H1 (cell line): ENCODE data around the gene DMAC1. TPM values are rescaled to one million over a fixed set of nuclear protein-coding genes. Genes with fewer than 3 reads are reported as not detected.

Experiments
- CHD7 ChIP-seq: fragments of 300-600 bp; sonication (generic); IDR thresholded peaks from 2 replicates; pipeline ENCODE4 v1.7.1; 2012; ENCODE audit warnings: low read length, moderate library complexity, mild to moderate bottlenecking, inconsistent platforms; ENCODE audit not compliant: insufficient replicate concordance
- polyA plus RNA-seq, 7 experiments: library from polyadenylated mRNA; depleted of rRNA in 3 of 7; stranded (reverse) in 5 of 7; unstranded in 2 of 7; fragments of >200 nt in 5 of 7; fragments of 200-250 nt in 2 of 7; gene quantifications; 1 replicate in 5 of 7; 2 replicates in 1 of 7; 4 replicates in 1 of 7; pipeline versions ENCODE4 v1.2.1 to v1.2.3, GENCODE V29; 2011 to 2013; ENCODE audit warnings: missing spikeins in 2 of 7, mixed read lengths in 2 of 7
- total RNA-seq: library from RNA; stranded (reverse); fragmentation: NEBNext Ultra II Directional; extraction: Animal tissue kit (Norgen Biotek cat#: 25700); gene quantifications from 2 replicates; pipeline ENCODE4 v1.2.1, GENCODE V29; 2021

DMAC1 gene
- total and polyA plus RNA-seq, 2 of the 8 experiments (the other 6 are each of a cell fraction or from before 2014, with no cell fraction given) = 30.4 to 89.4 TPM

GRCh38 chr9:7785813-7786212, 13.8 kb downstream of the DMAC1 start (continued):
- no peak for TF ChIP-seq CHD7
